GM12874 (cell line): ENCODE measurements around the gene PCDHGC5.

Experiments used
- CTCF ChIP-seq: IDR thresholded peaks from 2 replicates; pipeline ENCODE4 v1.5.1; 2011; ENCODE audit warnings: low read depth, mild to moderate bottlenecking, control low read depth, low read length, moderate library complexity; ENCODE audit not compliant: insufficient read depth

The PCDHGC5 gene

GRCh38 chr5:141488591-141489561, at the start of gene PCDHGC5:
PCDHGC5 (plus strand) TSS chr5:141489081; CDS start chr5:141489241, 160 bp downstream.
- TF ChIP-seq CTCF, result no peak

- TF ChIP-seq CTCF, result no peak
These were observed 49.3 kb upstream of the PCDHGC5 start for GRCh38 chr5:141439411-141440141.

GRCh38 chr5:141440341-141440740, 48.5 kb upstream of the PCDHGC5 start:
- TF ChIP-seq CTCF, result no peak

GRCh38 chr5:141441571-141442170, 47.2 kb upstream of the PCDHGC5 start:
- TF ChIP-seq CTCF, result no peak

GRCh38 chr5:141465351-141465750, 23.5 kb upstream of the PCDHGC5 start:
- TF ChIP-seq CTCF, result no peak

DNA sequence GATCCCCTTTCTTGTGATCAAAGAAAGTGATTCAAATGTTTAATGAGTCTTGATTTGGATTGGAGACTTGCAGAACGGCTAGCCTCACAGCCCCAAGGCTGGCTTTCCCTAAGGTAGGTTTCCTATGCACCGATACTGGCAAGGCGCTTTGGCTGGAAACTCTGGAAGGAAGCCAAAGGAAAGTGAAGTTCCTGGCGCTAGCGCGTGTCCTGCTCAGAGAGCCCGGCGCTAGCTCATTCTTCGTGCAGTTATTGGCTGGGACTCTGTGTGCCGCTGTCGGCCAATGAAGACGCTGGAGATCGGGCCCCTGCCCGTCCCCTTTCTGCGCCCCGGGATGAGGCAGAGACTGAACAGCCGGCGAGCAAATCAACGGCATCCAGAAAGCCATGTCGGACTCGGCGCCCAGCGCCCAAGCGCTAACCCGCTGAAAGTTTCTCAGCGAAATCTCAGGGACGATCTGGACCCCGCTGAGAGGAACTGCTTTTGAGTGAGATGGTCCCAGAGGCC, 13.2 kb upstream of the PCDHGC5 start, which contains the start of gene PCDHGC3:
TSS of gene PCDHGC3 (plus strand) at position 342 of the 507 bp plus-strand sequence. CDS start at position 493, 151 bp downstream.
- peak; percentile 65 for TF ChIP-seq CTCF
